Skin of body (tissue), 2 donors: ENCODE results near the gene LCE1D. TPM values are rescaled to one million over a fixed set of nuclear protein-coding genes. Genes with fewer than 3 reads are reported as not detected.

Experiments used
- DNase-seq: peaks from one replicate; lab custom pipeline; 2025; lab: John Stamatoyannopoulos, UW
- total RNA-seq: library from RNA; depleted of rRNA; stranded (reverse); fragments of >200 nt; gene quantifications from one replicate; pipeline ENCODE4 v1.2.3, GENCODE V29; 2014

The LCE1D gene
- total RNA-seq, 1 donor from 2014 or later = 1.4 TPM

DNA sequence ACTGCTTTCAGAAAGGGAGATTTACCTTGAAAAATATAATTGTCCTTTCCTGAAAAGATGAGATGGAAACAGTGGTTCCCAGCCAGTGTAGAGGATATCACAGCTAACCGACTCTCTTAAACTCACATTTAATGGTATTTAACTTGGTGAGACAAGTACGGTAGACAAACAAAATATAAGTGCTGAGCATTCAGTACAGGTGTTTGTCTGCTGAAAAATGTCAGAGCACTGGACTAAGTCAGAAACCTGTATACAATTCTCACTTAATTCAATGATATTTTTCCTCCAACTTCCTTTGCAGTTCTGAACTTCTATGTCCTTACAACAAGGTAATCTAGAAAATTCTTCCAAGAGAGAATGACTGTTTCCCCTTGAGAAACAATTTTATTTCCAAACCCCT, 15.2 kb downstream of the LCE1D start, which contains the start of gene LCE1B:
Gene LCE1B, plus strand, starts transcription at position 301 of the 400 bp plus-strand sequence. CDS start 476 bp downstream, outside the sequence.
- no peak for DNase-seq

DNA sequence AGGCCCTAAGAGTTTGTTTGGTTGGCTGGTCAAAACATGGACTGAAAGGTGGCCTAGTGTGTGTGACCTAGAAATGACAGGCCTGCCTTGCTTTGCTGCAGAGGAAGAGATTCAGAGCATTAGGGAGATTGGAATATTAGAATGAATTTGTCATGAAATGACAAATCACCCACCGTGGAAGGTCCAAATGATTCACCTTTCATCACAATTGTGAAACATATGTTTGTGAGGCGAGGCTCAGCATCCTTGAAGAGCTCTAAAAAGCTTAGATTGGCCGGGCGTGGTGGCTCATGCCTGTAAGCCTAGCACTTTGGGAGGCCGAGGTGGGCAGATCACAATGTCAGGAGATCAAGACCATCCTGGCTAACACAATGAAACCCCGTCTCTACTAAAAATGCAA, 20.8 kb downstream of the LCE1D start:
- no peak for DNase-seq

- DNase-seq = no peak
Measured at GRCh38 chr1:152823294-152823693, 26.8 kb downstream of the LCE1D start.

- no peak for DNase-seq
Measured at GRCh38 chr1:152824964-152825363, 28.4 kb downstream of the LCE1D start.

DNA sequence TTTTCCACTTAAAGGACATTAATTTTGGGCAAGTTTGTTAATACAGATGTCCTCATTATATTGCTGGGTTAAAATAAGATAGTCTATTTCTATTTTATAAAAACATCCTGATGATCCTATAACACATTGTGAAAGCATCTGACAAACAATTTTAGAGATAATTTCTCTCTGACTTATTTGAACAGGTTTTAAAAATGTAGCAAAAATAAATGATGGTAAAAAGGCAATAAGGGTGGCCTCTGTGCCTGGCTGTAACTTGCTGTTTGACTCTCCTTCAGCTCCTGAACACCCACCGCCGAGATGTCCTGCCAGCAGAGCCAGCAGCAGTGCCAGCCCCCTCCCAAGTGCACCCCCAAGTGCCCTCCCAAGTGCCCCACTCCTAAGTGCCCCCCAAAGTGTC, 30.7 kb downstream of the LCE1D start, which contains the start of gene LCE1A:
Gene LCE1A, plus strand, starts transcription at position 301 of the 400 bp plus-strand sequence. Its CDS starts 0 bp downstream, at position 301.
- no peak for DNase-seq

GRCh38 chr1:152836870-152837269, 40.3 kb downstream of the LCE1D start:
- DNase-seq = no peak

DNA sequence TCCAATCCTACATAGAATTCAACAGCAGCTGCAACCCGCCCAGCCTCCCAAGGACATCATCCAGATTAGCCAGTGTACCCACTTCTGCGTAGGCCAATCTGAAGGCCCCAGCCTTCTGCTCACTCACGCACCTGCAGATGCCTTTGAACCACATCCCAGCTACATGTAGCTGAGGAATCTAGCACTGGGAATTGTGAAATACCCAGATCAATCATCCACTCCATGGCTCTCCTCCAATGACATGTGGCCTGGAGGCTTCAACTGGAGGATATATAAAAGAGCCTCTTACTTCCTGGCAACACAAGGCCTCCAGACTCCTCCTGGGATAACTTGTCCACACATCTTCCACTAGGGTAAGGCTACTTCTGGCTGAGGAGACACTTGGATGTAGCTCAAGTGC, 46.0 kb downstream of the LCE1D start, which contains the start of gene LCE6A:
Gene LCE6A, plus strand, starts transcription at position 301 of the 400 bp plus-strand sequence. CDS start 665 bp downstream, outside the sequence.
- no peak for DNase-seq

Other genes with a start within 250 kb of the LCE1D start
- gene LCE3E, start 229.9 kb upstream of the LCE1D start, total RNA-seq = 1.3 TPM
- 1.9 TPM for gene LCE3D, start 216.2 kb upstream of the LCE1D start, total RNA-seq
- not detected for gene LCE3C, start 196.5 kb upstream of the LCE1D start, total RNA-seq
- gene LCE3B, start 182.9 kb upstream of the LCE1D start, total RNA-seq = not detected
- gene LCE3A, start 173.6 kb upstream of the LCE1D start, total RNA-seq = not detected
- gene LCE2D, start 133.3 kb upstream of the LCE1D start, total RNA-seq = 0.49 TPM
- 3.4 TPM for gene LCE2C, start 121.4 kb upstream of the LCE1D start, total RNA-seq
- 5.9 TPM for gene LCE2B, start 110.6 kb upstream of the LCE1D start, total RNA-seq
- 1.2 TPM for gene LCE2A, start 98.4 kb upstream of the LCE1D start, total RNA-seq
- not detected for gene LCE4A, start 88.6 kb upstream of the LCE1D start, total RNA-seq
- gene KPRP, start 38.7 kb upstream of the LCE1D start, total RNA-seq = 0.89 TPM
- gene LCE1F, start 21.6 kb upstream of the LCE1D start, total RNA-seq = not detected
- 0.59 TPM for gene LCE1E, start 10.5 kb upstream of the LCE1D start, total RNA-seq
- 9.3 TPM for gene LCE1C, start 9.9 kb downstream of the LCE1D start, total RNA-seq
- 1.9 TPM for gene LCE1B, start 15.2 kb downstream of the LCE1D start, total RNA-seq
- gene LCE1A, start 30.8 kb downstream of the LCE1D start, total RNA-seq = 1.7 TPM
- gene LCE6A, start 46.1 kb downstream of the LCE1D start, total RNA-seq = 4.4 TPM
- not detected for gene LCE7A, start 63.3 kb downstream of the LCE1D start, total RNA-seq
- not detected for gene SMCP, start 81.6 kb downstream of the LCE1D start, total RNA-seq
- 71.5 TPM for gene IVL, start 111.8 kb downstream of the LCE1D start, total RNA-seq
- 1.8 TPM for gene SPRR5, start 150.5 kb downstream of the LCE1D start, total RNA-seq
- gene SPRR4, start 173.9 kb downstream of the LCE1D start, total RNA-seq = 17.7 TPM
- 6.1 TPM for gene SPRR1A, start 187.4 kb downstream of the LCE1D start, total RNA-seq
- gene SPRR3, start 205.0 kb downstream of the LCE1D start, total RNA-seq = 0.69 TPM
- 22.3 TPM for gene SPRR1B, start 234.5 kb downstream of the LCE1D start, total RNA-seq
- 11.3 TPM for gene SPRR2D, start 244.4 kb downstream of the LCE1D start, total RNA-seq